Measurements from ENCODE around the gene MX1. TPM values are rescaled to one million over a fixed set of nuclear protein-coding genes. Genes with fewer than 3 reads are reported as not detected.

The MX1 gene
- total and polyA plus RNA-seq, 2 experiments from 2014 or later = 2.1 to 6.5 TPM

GRCh38 chr21:41482301-41482700 lies 56.3 kb downstream of the MX1 start (continued):
- no peak for TF ChIP-seq ZNF462 (CRISPR knock-in tag; IDR thresholded peaks at IDR 0.05)
- no peak for TF ChIP-seq EZH2phosphoT487 (IDR thresholded peaks at IDR 0.05; ENCODE audit: unreplicated experiment)
- TF ChIP-seq POLR2AphosphoS5 (IDR thresholded peaks at IDR 0.05; ENCODE audit: low read depth) = no peak
- no peak for TF ChIP-seq NANOG (IDR thresholded peaks at IDR 0.05; ENCODE audit: borderline replicate concordance)
- TF ChIP-seq REST (IDR thresholded peaks at IDR 0.05; ENCODE audit: unreplicated experiment) = no peak
- no peak for TF ChIP-seq CTCF (conservative IDR thresholded peaks at IDR 0.05; ENCODE audit: low read depth in 2 of 2)
- no peak for TF ChIP-seq JUNB (IDR thresholded peaks at IDR 0.05; ENCODE audit: unreplicated experiment)
- TF ChIP-seq CREB1 (CRISPR knock-in tag; IDR thresholded peaks at IDR 0.05; ENCODE audit: low read depth) = no peak
